SK-N-SH (cell line): ENCODE results near the gene MYL12A. TPM values are rescaled to one million over a fixed set of nuclear protein-coding genes. Genes with fewer than 3 reads are reported as not detected.

Experiments used
- CTCF ChIA-PET: fragments of 300-600, 350-600 bp; formaldehyde crosslinking; extraction: SDS; loops from one replicate; lab custom pipeline; 2021; lab: Yijun Ruan, JAX
- POLR2A ChIA-PET: fragments of 350-600 bp; sonication (Branson Sonifier 250); formaldehyde crosslinking; extraction: SDS; loops from one replicate; lab custom pipeline; 2020; ENCODE audit warnings: antibody characterized with exemption, inconsistent platforms; lab: Yijun Ruan, JAX
- DNase-seq: peaks from one replicate; pipeline ENCODE4 v3.0.0; 2012
- H2AFZ ChIP-seq: fragments of 200-600 bp; sonication (generic); 2 replicates; pipeline ENCODE4 v1.8.1; 2016; ENCODE audit warnings: antibody characterized with exemption, mild to moderate bottlenecking, low read depth
- H3F3A ChIP-seq: fragments of 200-600 bp; sonication (generic); replicated peaks from 2 replicates; pipeline ENCODE3; 2016; ENCODE audit warnings: antibody characterized with exemption, mild to moderate bottlenecking; ENCODE audit not compliant: insufficient read depth
- H3K27ac ChIP-seq, 2 experiments: fragments of 200-500 bp in 1 of 2; fragments of 200-600 bp in 1 of 2; sonication (Bioruptor generic) in 1 of 2; sonication (generic), shearing (Covaris generic) in 1 of 2; 2 replicates each; pipeline versions ENCODE4 v1.5.1 to v1.6.1; 2014 to 2016; ENCODE audit warnings: low read depth in 2 of 2, inconsistent platforms in 1 of 2, low read length in 1 of 2, mild to moderate bottlenecking in 1 of 2, mixed read lengths in 1 of 2
- H3K27me3 ChIP-seq: fragments of 200-600 bp; sonication (generic), shearing (Covaris generic); 2 replicates; pipeline ENCODE4 v1.6.1; 2016; ENCODE audit warnings: mixed run types; ENCODE audit not compliant: insufficient read depth
- H3K36me3 ChIP-seq, 2 experiments: fragments of 200-500 bp in 1 of 2; fragments of 200-600 bp in 1 of 2; sonication (Bioruptor generic) in 1 of 2; sonication (generic) in 1 of 2; replicated peaks in 1 of 2; 2 replicates each; pipeline versions ENCODE3 to v1.5.1; 2014 to 2016; ENCODE audit warnings: low read length in 1 of 2, mild to moderate bottlenecking in 1 of 2; ENCODE audit not compliant: insufficient read depth in 2 of 2, control insufficient read depth in 1 of 2
- H3K4me1 ChIP-seq, 2 experiments: fragments of 200-500 bp in 1 of 2; fragments of 200-600 bp in 1 of 2; sonication (Bioruptor generic) in 1 of 2; sonication (generic), shearing (Covaris generic) in 1 of 2; 2 replicates each; pipeline versions ENCODE4 v1.5.1 to v1.6.1; 2014 to 2016; ENCODE audit warnings: low read depth in 1 of 2, low read length in 1 of 2, mixed run types in 1 of 2; ENCODE audit not compliant: insufficient read depth in 2 of 2, control insufficient read depth in 1 of 2
- H3K4me2 ChIP-seq: fragments of 200-600 bp; sonication (generic), shearing (Covaris generic); 2 replicates; pipeline ENCODE4 v1.6.1; 2017; ENCODE audit warnings: mixed run types
- H3K4me3 ChIP-seq, 2 experiments: fragments of 200-500 bp in 1 of 2; fragments of 200-600 bp in 1 of 2; sonication (Bioruptor generic) in 1 of 2; sonication (generic), shearing (Covaris generic) in 1 of 2; 2 replicates each; pipeline versions ENCODE4 v1.5.1 to v1.8.1; 2014 to 2016; ENCODE audit warnings: low read depth in 2 of 2, inconsistent platforms in 1 of 2, low read length in 1 of 2, mild to moderate bottlenecking in 1 of 2, mixed read lengths in 1 of 2, moderate library complexity in 1 of 2
- H3K79me2 ChIP-seq: fragments of 200-600 bp; sonication (generic); 2 replicates; pipeline ENCODE4 v1.8.1; 2017; ENCODE audit warnings: mild to moderate bottlenecking; ENCODE audit not compliant: insufficient read depth
- H3K9ac ChIP-seq: fragments of 200-600 bp; sonication (generic); 2 replicates; pipeline ENCODE4 v1.6.1; 2017; ENCODE audit warnings: mixed run types
- H3K9me2 ChIP-seq: fragments of 200-600 bp; sonication (generic); 2 replicates; pipeline ENCODE4 v1.6.1; 2017; ENCODE audit warnings: mixed run types
- H3K9me3 ChIP-seq: fragments of 200-600 bp; sonication (generic); 2 replicates; pipeline ENCODE4 v1.6.1; 2017; ENCODE audit warnings: mixed run types, mild to moderate bottlenecking, moderate library complexity
- H4K20me1 ChIP-seq: fragments of 200-600 bp; sonication (generic); 2 replicates; pipeline ENCODE4 v1.6.1; 2017; ENCODE audit warnings: mild to moderate bottlenecking, mixed run types; ENCODE audit not compliant: insufficient read depth
- CHD2 ChIP-seq: fragments of 150-350 bp; IDR thresholded peaks from 2 replicates; pipeline ENCODE4 v1.6.1; 2018; ENCODE audit warnings: low read length; ENCODE audit not compliant: partially characterized antibody
- ELF1 ChIP-seq: IDR thresholded peaks from 2 replicates; pipeline ENCODE4 v1.4.0; 2012
- EZH2phosphoT487 ChIP-seq: fragments of 200-600 bp; sonication (generic); IDR thresholded peaks from 2 replicates; pipeline ENCODE4 v1.6.1; 2017; ENCODE audit warnings: low read depth, mixed run types, mild to moderate bottlenecking, antibody characterized with exemption, moderate library complexity, borderline replicate concordance
- FOSL2 ChIP-seq: IDR thresholded peaks from 2 replicates; pipeline ENCODE4 v1.4.0; 2012; ENCODE audit warnings: low read depth, mild to moderate bottlenecking, moderate library complexity, borderline replicate concordance
- FOXM1 ChIP-seq: IDR thresholded peaks from 2 replicates; pipeline ENCODE4 v1.4.0; 2012; ENCODE audit warnings: low read depth, mild to moderate bottlenecking
- GABPA ChIP-seq: IDR thresholded peaks from 2 replicates; pipeline ENCODE4 v1.4.0; 2012; ENCODE audit warnings: low read depth, mild to moderate bottlenecking
- GATA2 ChIP-seq: sonication (generic); formaldehyde crosslinking; IDR thresholded peaks from 2 replicates; pipeline ENCODE4 v1.5.0; 2020; ENCODE audit warnings: mild to moderate bottlenecking, missing genetic modification reagents
- IRF3 ChIP-seq: fragments of 150-350 bp; IDR thresholded peaks from 2 replicates; pipeline ENCODE4 v1.6.1; 2016; ENCODE audit warnings: mild to moderate bottlenecking, low read depth, low read length
- JUND ChIP-seq: IDR thresholded peaks from 2 replicates; pipeline ENCODE4 v1.4.0; 2012
- MAX ChIP-seq: IDR thresholded peaks from 2 replicates; pipeline ENCODE4 v1.4.0; 2012; ENCODE audit warnings: low read depth
- MEF2A ChIP-seq: IDR thresholded peaks from 2 replicates; pipeline ENCODE4 v1.4.0; 2012; ENCODE audit warnings: low read depth, borderline replicate concordance
- PBX3 ChIP-seq: IDR thresholded peaks from 2 replicates; pipeline ENCODE4; 2012
- POLR2AphosphoS5 ChIP-seq: IDR thresholded peaks from 2 replicates; pipeline ENCODE4 v1.6.1; 2012; ENCODE audit warnings: low read depth, low read length
- REST ChIP-seq: IDR thresholded peaks from 2 replicates; pipeline ENCODE4 v1.6.1; 2012; ENCODE audit warnings: mild to moderate bottlenecking, low read depth, low read length, moderate library complexity
- RXRA ChIP-seq: IDR thresholded peaks from 2 replicates; pipeline ENCODE4 v1.4.0; 2012; ENCODE audit warnings: low read depth, mild to moderate bottlenecking, borderline replicate concordance
- SIN3A ChIP-seq: IDR thresholded peaks from 2 replicates; pipeline ENCODE4 v1.6.1; 2012; ENCODE audit warnings: low read depth, mild to moderate bottlenecking, low read length, moderate library complexity, borderline replicate concordance
- USF2 ChIP-seq: fragments of 150-350 bp; IDR thresholded peaks from 2 replicates; pipeline ENCODE4 v1.6.1; 2017; ENCODE audit warnings: antibody characterized with exemption, low read length, low read depth, borderline replicate concordance
- YY1 ChIP-seq: IDR thresholded peaks from 2 replicates; pipeline ENCODE4 v1.4.0; 2012; ENCODE audit warnings: low read depth, mild to moderate bottlenecking
- WGBS: methylation state at CpG from one replicate; pipeline ENCODE4 v1.1.6; 2017; ENCODE audit warnings: low lambda C conversion rate; 5-methylcytosine and 5-hydroxymethylcytosine counted together
- polyA plus RNA-seq, 3 experiments: library from polyadenylated mRNA; depleted of rRNA; stranded (reverse); fragments of >200 nt; gene quantifications; 2 replicates each; pipeline ENCODE4 v1.2.3, GENCODE V29; 2012

The MYL12A gene
- polyA plus RNA-seq, 1 of the 3 experiments (the other 2 are of a cell fraction) = 448 TPM

GRCh38 chr18:3256693-3257626 lies 9.4 kb downstream of the MYL12A start:
- peak overlapping the region; percentile 16; the same call in 1 of the 2 replicates for H3K9ac ChIP-seq
- no peak overlapping the region; the same call in 1 of the 2 replicates for H3K4me2 ChIP-seq
- no peak for DNase-seq
- no peak for TF ChIP-seq CHD2
- TF ChIP-seq PBX3 = no peak
- peak; percentile 56; the same call in 1 of the 2 replicates for TF ChIP-seq MEF2A
- peaks cover 71% of the 10 kb centered on the region for H3F3A ChIP-seq
- H3K9me2 ChIP-seq = no peaks in the 10 kb centered on the region
- 79% methylated on average over 5 of the region's 5 CpGs for WGBS
- H3K36me3 ChIP-seq = peaks cover 61 to 67% of the 10 kb centered on the region in 2 experiments
- peak overlapping the region in 1 of 2 experiments; percentile 39; a peak in 2 of 4 replicates for H3K27ac ChIP-seq
- ChIA-PET CTCF (interaction anchor here (3.2 kb wide), 1 partner anchor 11 kb away, joined by 11 read pairs; no protein-coding TSS in a partner anchor), POLR2A (no interaction called here)
- no peaks in the 10 kb centered on the region for H3K9me3 ChIP-seq
- H4K20me1 ChIP-seq = peaks cover 2% of the 10 kb centered on the region
- no peak overlapping the region for H2AFZ ChIP-seq
- peaks cover 74% of the 10 kb centered on the region for H3K79me2 ChIP-seq
- H3K4me3 ChIP-seq = no peak overlapping the region
- no peaks in the 10 kb centered on the region for H3K27me3 ChIP-seq
- H3K4me1 ChIP-seq = peaks cover 4 to 26% of the 10 kb centered on the region in 2 experiments; a peak in 3 of 4 replicates

- no peaks in the 10 kb centered on the region for H3K9me3 ChIP-seq
- H3K9me2 ChIP-seq = no peaks in the 10 kb centered on the region
- POLR2A ChIA-PET = no interaction called here
- no peak overlapping the region for H3K9ac ChIP-seq
- peaks cover 64% of the 10 kb centered on the region for H3F3A ChIP-seq
- peaks cover 55 to 65% of the 10 kb centered on the region in 2 experiments for H3K36me3 ChIP-seq
- no peak overlapping the region for H3K4me3 ChIP-seq
- H3K4me1 ChIP-seq = peaks cover 4 to 22% of the 10 kb centered on the region in 2 experiments; a peak in 3 of 4 replicates
- 100% methylated on average over 2 of the region's 2 CpGs for WGBS
- H3K4me2 ChIP-seq = no peak overlapping the region
- H3K27ac ChIP-seq = peak overlapping the region in 1 of 2 experiments; percentile 39; a peak in 1 of 4 replicates
- H2AFZ ChIP-seq = no peak overlapping the region
- CTCF ChIA-PET = interaction anchor here (3.2 kb wide), 1 partner anchor 11 kb away, joined by 11 read pairs; no protein-coding TSS in a partner anchor
- no peaks in the 10 kb centered on the region for H3K27me3 ChIP-seq
- no peak for DNase-seq
- H3K79me2 ChIP-seq = peaks cover 74% of the 10 kb centered on the region
- H4K20me1 ChIP-seq = peaks cover 2% of the 10 kb centered on the region
- no peak for TF ChIP-seq FOXM1
- no peak for TF ChIP-seq REST
- TF ChIP-seq RXRA = no peak
- TF ChIP-seq USF2 = no peak
- TF ChIP-seq YY1 = no peak
- no peak for TF ChIP-seq POLR2AphosphoS5
- TF ChIP-seq ELF1 = no peak
- TF ChIP-seq MEF2A = no peak
- no peak for TF ChIP-seq JUND
- no peak for TF ChIP-seq FOSL2
- TF ChIP-seq IRF3 = no peak
- TF ChIP-seq EZH2phosphoT487 = no peak
- no peak for TF ChIP-seq GATA2 (CRISPR knock-in tag)
- no peak for TF ChIP-seq MAX
- TF ChIP-seq CHD2 = no peak
- no peak for TF ChIP-seq SIN3A
- TF ChIP-seq GABPA = no peak
Observed at GRCh38 chr18:3257627-3258120, 10.1 kb downstream of the MYL12A start.
